Rectal smooth muscle tissue (tissue), 1 donor: ENCODE data around the gene COG4.
A peak's percentile ranks its signal among the peaks of the same experiment; 100 is the strongest.
"Not testable (repeated sequence)": the region's sequence is repeated elsewhere in the genome, so short reads cannot be mapped to it uniquely, and the experiment has no call there.

Experiments used
- H3K27ac ChIP-seq: one replicate; pipeline ENCODE4 v1.7.0; 2013; ENCODE audit warnings: low read depth, low read length, inconsistent platforms
- H3K27me3 ChIP-seq: one replicate; pipeline ENCODE4 v1.7.0; 2013; ENCODE audit warnings: low read length; ENCODE audit not compliant: control insufficient read depth, insufficient read depth
- H3K36me3 ChIP-seq: one replicate; pipeline ENCODE4 v1.7.0; 2013; ENCODE audit warnings: low read length; ENCODE audit not compliant: control insufficient read depth, insufficient read depth
- H3K4me1 ChIP-seq: one replicate; pipeline ENCODE4 v1.7.0; 2013; ENCODE audit warnings: low read length; ENCODE audit not compliant: control insufficient read depth, insufficient read depth
- H3K4me3 ChIP-seq: one replicate; pipeline ENCODE4 v1.7.0; 2013; ENCODE audit warnings: low read length
- H3K9ac ChIP-seq: one replicate; pipeline ENCODE4 v1.7.0; 2013; ENCODE audit warnings: low read length

Gene COG4

DNA sequence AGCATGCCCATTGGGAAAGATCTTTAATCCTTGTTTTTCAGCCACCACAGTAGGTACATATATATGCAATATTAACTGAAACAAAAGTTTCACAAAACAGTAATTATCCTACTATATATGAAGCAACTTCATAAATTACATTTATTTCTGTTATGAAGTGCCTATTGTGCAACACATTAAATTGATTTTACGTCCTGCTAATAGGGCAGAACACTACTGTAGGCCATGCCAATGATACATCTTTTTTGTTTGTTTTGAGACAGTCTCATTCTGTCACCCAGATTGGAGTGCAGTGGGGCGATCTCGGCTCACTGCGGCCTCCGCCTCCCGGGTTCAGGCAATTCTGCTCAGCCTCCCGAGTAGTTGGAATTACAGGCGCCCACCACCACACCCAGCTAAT lies 29.3 kb upstream of the COG4 start:
- no peak overlapping the region for H3K9ac ChIP-seq
- H3K4me1 ChIP-seq: no peaks in the 10 kb centered on the region
- H3K27ac ChIP-seq: no peak overlapping the region
- H3K36me3 ChIP-seq: peaks cover 55% of the 10 kb centered on the region
- no peaks in the 10 kb centered on the region for H3K27me3 ChIP-seq
- no peak overlapping the region for H3K4me3 ChIP-seq

DNA sequence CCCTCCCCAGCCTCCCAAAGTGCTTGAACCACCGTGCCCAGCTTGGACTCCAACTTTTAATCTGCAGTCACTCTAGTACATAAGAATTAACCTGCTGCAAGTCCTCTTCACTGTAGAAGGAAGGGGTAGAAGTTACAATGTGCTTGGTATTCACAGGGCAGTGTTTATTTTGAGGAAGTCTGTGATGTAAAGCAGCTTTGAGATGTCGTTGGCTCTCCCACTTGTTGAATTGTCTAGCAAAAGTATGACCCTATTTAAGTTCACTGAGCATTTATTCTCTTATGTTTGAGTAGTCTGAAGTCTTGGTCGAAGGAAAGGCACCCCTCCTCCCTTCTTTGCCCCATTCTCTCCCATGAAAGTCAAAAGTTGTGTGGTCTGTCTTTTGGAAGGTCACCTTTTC lies 28.4 kb upstream of the COG4 start:
- Histone ChIP-seq H3K27me3 (no peaks in the 10 kb centered on the region), H3K9ac (no peak overlapping the region), H3K4me1 (no peaks in the 10 kb centered on the region), H3K27ac (no peak overlapping the region), H3K4me3 (no peak overlapping the region), H3K36me3 (peaks cover 48% of the 10 kb centered on the region)

DNA sequence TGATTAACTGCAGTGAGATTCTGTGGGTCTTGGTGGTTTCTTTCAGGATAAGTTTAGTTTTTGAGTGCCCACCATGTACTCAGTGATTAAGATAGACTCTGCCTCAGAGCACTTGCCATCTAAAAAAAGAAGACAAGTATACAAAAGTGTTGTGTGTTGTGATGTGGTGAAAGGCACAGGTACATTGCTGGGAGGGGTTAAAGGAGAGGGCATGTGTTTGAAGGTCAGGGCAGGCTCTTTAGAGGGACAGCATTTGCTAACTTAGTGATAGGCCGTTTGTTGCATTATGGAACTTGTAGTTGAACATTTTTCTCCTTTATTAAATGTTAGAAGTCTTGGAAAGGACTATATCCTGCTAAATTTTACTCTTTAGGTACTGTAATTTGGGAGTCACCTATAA lies 26.7 kb upstream of the COG4 start:
- Histone ChIP-seq H3K36me3 (peaks cover 45% of the 10 kb centered on the region), H3K9ac (no peak overlapping the region), H3K4me3 (no peak overlapping the region), H3K4me1 (no peaks in the 10 kb centered on the region), H3K27me3 (no peaks in the 10 kb centered on the region), H3K27ac (no peak overlapping the region)

DNA sequence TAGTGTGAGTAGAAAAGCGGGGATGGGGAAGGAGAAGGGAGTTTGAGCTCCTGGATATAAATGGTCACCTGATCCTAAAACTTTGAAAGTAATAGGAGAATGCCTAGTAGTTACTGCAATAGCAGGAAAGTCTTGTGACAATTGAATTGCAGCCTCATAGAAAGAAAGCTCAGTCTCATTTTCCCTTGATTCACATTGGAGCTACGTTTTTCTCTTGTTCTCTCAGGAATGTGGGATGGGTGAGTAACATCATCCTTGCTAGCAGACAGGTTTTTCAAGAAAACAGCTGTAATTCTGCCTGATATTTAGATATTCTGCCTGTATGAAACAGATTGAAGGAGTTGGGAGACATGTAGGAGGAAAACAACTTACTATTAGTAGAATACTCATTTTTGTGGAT lies 25.6 kb upstream of the COG4 start:
- no peak overlapping the region for H3K27ac ChIP-seq
- H3K27me3 ChIP-seq: no peaks in the 10 kb centered on the region
- peaks cover 48% of the 10 kb centered on the region for H3K36me3 ChIP-seq
- no peaks in the 10 kb centered on the region for H3K4me1 ChIP-seq
- no peak overlapping the region for H3K9ac ChIP-seq
- H3K4me3 ChIP-seq: no peak overlapping the region

DNA sequence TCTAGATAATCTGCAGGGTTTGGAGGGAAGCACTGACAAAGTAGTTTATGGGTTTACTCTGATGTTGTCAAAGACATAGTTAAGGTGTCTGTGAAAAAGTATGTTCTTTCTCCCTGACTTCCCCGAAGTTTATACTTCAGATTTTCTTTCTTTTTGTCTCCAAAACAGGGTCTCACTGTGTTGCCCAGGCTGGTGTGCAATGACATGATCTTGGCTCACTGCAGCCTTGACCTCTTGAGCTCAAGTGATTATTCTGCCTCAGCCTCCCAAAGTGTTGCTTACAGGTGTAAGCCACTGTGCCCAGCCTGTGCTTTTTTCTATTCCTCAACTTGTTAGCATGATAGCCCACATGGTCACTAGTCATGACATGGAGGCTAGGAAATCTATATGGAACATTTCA lies 21.2 kb upstream of the COG4 start:
- Histone ChIP-seq H3K9ac (no peak overlapping the region), H3K4me3 (no peak overlapping the region), H3K36me3 (peaks cover 54% of the 10 kb centered on the region), H3K27ac (no peak overlapping the region), H3K27me3 (no peaks in the 10 kb centered on the region), H3K4me1 (no peaks in the 10 kb centered on the region)

DNA sequence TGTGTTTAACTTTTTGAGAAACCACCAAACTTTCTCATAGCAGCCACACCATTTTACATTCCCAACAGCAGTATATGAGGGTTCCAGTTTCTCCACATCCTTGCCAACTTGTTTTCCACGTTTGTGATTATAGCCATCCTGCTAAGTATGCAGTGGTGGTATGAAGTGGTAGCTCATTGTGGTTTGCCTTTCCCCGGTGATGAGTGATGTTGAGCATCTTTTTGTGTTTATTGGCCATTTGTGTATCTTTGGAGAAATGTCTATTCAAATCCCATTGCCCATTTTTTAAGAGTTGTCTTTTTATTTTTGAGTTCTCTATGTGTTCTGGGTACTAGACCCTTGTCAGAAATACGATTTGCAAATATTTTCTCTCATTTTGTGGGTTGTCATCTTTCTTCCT lies 17.6 kb upstream of the COG4 start:
- no peaks in the 10 kb centered on the region for H3K27me3 ChIP-seq
- H3K4me1 ChIP-seq: no peaks in the 10 kb centered on the region
- no peak overlapping the region for H3K9ac ChIP-seq
- H3K27ac ChIP-seq: no peak overlapping the region
- H3K4me3 ChIP-seq: no peak overlapping the region
- peaks cover 49% of the 10 kb centered on the region for H3K36me3 ChIP-seq

DNA sequence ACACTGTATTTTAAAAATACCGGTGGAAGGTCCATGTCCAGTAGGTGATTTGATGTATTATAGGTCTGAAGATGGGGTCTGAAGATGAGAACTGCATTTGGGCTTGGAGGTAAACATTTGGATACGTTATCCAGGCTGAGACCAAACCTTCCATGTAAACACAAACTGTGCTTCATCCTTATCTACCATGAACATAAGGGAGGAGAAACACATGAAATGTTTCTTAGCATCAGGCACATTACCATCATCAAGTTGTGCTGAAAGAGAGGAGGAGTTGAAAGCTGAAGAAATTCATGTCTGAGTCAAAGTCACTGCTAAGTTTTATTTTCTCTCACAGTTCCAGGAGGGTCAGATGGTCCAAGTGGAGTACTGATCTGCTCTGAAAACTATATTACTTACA lies 11.6 kb upstream of the COG4 start:
- Histone ChIP-seq H3K4me3 (no peak overlapping the region), H3K27me3 (no peaks in the 10 kb centered on the region), H3K4me1 (no peaks in the 10 kb centered on the region), H3K36me3 (peaks cover 38% of the 10 kb centered on the region), H3K9ac (no peak overlapping the region), H3K27ac (no peak overlapping the region)

DNA sequence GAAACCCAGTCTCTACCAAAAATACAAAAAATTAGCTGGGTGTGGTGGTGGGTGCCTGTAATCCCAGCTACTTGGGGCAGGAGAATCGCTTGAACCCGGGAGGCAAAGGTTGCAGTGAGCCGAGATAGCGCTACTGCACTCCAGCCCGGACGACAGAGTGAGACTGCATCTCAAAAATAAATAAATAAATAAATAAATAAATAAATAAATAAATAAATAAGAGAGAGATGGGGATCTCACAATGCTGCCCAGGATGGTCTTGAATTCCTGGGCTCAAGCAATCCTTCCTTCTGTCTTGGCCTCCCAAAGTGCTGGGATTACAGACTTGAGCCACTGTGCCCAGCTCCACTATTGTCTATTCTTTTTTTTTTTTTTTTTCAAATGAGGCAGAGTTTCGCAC lies 6.6 kb upstream of the COG4 start:
- peaks cover 25% of the 10 kb centered on the region for H3K36me3 ChIP-seq
- not testable (repeated sequence) for H3K4me1 ChIP-seq, H3K27ac ChIP-seq, H3K27me3 ChIP-seq, H3K4me3 ChIP-seq, H3K9ac ChIP-seq

DNA sequence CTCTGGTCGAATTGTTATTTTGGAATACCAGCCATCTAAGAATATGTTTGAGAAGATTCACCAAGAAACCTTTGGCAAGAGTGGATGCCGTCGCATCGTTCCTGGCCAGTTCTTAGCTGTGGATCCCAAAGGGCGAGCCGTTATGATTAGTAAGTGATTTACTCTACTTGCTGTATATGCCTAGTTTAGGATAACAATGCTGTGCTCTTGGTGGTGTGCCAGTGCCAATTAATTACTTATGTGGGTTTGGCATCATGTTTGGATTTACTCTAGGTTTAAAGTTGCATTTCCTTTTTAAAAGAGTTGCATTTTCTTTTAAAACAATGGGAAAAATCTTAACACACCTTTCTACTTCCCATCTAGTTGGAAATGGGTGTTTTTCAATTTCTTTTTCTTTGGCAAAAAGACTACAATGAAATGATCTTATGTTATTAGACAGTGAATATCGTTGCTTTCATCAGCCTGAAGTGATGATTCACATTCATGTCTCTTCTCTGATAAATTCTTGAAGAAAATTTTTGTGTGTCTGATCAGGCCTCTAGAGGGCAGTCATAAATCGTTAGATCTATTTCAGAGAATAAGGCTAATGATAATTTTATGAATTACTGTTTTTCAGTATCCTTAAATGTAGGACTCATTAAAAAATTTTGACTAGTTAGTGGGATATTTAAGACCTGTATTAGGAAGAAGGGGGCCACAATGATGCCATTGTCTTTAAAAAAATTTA lies 5.9 kb upstream of the COG4 start:
- H3K27ac ChIP-seq: no peak overlapping the region
- peaks cover 8% of the 10 kb centered on the region for H3K4me1 ChIP-seq
- H3K4me3 ChIP-seq: no peak overlapping the region
- H3K9ac ChIP-seq: no peak overlapping the region
- peaks cover 24% of the 10 kb centered on the region for H3K36me3 ChIP-seq
- no peaks in the 10 kb centered on the region for H3K27me3 ChIP-seq

DNA sequence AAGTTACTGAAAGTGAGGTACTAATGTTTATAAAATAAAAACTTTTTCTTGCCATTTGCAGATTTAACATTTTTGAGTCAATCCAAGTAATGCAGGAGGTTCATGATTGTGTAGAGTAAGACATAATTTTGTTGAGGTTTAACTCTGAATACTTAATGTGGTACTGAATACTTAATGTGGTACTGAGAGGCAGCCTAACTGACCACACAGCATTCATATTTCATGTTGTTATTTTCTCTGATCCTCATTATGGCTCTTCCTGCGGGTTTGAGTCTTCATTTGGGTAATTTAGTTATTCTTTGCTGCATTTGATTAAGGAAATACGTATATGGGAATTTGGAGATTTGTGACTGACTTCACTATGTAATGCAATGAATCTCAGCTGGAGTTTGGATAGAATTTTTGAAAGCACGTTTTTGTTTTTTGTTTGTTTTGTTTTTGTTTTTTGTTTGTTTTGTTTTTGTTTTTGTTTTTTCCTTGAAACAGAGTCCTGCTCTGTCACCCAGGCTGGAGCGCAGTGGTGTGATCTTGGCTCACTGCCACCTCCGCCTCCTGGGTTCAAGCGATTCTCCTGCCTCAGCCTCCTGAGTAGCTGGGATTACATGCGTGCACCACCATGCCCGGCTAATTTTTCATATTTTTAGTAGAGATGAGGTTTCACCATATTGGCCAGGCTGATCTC lies 4.1 kb upstream of the COG4 start:
- peaks cover 11% of the 10 kb centered on the region for H3K4me1 ChIP-seq
- H3K27ac ChIP-seq: no peak overlapping the region
- H3K36me3 ChIP-seq: peaks cover 16% of the 10 kb centered on the region
- no peak overlapping the region for H3K9ac ChIP-seq
- H3K27me3 ChIP-seq: no peaks in the 10 kb centered on the region
- H3K4me3 ChIP-seq: no peak overlapping the region

DNA sequence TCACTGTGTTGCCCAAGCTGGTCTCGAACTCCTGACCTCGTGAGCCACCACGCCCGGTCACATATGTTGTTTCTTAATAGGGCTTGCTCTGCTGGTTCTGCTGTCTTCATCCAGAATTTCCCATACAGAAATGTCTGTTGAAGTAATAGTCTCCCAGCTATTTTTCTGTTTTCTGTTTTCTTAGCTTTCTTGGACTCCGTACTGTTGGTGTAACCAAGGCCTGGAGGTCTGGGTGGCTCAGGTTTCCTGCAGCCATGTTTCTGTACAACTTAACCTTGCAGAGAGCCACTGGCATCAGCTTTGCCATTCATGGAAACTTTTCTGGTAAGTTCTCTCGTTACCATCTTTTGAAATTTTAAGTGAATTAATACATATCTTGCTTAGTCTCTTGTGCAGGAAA lies 3.0 kb upstream of the COG4 start:
- no peaks in the 10 kb centered on the region for H3K27me3 ChIP-seq
- H3K9ac ChIP-seq: no peak overlapping the region
- peaks cover 9% of the 10 kb centered on the region for H3K36me3 ChIP-seq
- no peak overlapping the region for H3K27ac ChIP-seq
- H3K4me3 ChIP-seq: no peak overlapping the region
- H3K4me1 ChIP-seq: peaks cover 14% of the 10 kb centered on the region

DNA sequence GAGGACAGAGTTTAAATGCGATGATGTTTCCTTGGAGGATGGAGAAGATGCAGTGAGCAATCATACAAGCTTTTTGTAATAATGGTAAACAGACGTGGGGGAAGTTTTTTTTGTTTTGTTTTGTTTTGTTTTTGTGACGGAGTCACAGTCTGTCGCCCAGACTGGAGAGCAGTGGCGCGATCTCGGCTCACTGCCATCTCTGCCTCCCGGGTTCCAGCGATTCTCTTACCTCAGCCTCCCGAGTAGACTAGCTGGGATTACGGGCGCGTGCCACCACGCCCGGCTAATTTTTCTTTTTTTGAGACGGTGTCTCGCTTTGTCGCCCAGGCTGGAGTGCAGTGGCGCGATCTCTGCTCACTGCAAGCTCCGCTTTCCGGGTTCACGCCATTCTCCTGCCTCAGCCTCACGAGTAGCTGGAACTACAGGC lies 1.1 kb upstream of the COG4 start:
- not testable (repeated sequence) for H3K36me3 ChIP-seq, H3K27me3 ChIP-seq
- Histone ChIP-seq H3K27ac (peak overlapping the region; percentile 73), H3K4me3 (peak overlapping the region; percentile 90), H3K4me1 (peaks cover 14% of the 10 kb centered on the region), H3K9ac (peak overlapping the region; percentile 81)
